Measurements from ENCODE around the gene PDP2. TPM values are rescaled to one million over a fixed set of nuclear protein-coding genes. Genes with fewer than 3 reads are reported as not detected.
A peak's percentile ranks its signal among the peaks of the same experiment; 100 is the strongest.
"Not testable (repeated sequence)": the region's sequence is repeated elsewhere in the genome, so short reads cannot be mapped to it uniquely, and the experiment has no call there.

Gene PDP2
- total RNA-seq, 1 experiment from 2014 or later, result 12.1 TPM

DNA sequence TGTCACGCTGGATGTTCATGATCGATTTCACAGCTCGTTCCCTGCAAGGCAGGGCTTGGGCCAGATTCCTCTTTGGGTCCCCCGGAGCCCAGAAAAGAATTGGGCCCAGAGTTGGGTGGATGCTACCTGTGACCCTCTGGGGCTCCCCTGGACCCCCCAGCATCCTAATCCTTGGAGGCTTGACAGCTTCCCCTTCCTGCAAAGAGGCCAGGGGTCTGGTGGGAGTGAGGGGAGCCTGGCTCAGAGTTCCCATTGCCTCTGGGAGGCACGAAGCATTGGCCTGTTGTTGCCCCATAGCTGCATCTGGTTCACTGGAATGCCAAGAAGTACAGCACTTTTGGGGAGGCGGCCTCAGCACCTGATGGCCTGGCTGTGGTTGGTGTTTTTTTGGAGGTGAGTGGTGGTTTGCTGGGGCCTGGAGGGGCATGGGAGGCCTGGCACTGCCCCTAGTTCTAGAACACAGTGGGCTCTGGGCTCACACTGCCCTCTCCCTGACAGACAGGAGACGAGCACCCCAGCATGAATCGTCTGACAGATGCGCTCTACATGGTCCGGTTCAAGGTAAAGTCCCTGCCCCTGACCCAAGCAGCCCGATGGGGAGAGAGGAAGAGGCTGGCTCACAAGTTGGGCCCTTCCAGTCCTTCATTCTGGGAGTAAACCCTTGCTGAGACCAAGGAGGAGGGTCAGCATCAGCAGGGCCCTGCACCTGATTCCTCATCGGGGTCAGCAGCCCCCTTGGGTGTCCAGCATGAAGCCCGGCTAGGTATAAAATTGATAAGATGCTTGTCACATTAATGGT is 28.9 kb upstream of the PDP2 start:
- DNase-seq (ENCODE audit: low read depth), result no peak

DNA sequence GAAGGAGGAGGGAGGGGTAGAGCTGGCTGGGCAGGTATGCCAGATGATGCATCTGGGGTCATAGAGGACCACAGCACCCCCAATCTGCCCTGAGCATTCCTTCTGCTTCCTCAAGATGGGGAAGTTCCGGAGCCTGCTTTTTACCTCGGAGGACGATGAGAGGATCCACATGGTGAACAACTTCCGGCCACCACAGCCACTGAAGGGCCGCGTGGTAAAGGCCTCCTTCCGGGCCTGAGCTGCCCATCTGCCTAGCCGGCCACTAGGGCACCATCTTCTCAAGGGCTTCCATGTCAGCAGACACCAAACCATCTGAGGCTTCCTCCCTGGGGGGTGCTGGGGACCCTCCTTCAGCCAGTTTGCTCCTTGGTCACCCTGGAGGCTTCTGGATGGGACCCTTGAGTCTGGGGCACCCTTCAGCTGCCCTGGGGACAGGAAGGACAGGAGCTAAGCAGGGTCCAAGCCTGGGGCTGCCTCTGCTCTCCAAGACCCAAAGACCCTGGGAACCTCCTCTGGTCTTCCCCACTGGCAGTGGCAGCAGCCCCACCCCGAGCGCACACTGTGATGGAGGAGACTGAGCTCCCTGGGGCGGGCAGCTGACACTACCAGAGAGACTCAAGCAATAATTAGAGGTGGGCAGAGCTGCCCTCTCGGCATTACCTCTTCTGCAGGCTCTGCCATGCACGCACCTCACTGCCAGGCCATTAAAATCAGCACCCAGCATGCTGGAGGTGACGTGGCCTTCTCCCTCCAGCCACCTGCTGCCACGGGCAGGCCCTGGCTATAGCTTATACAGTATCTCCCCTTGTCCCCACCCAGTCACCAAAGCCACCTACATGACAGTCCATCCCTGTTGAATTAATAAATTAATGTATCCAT is 26.8 kb upstream of the PDP2 start:
- DNase-seq (ENCODE audit: low read depth), result no peak

DNA sequence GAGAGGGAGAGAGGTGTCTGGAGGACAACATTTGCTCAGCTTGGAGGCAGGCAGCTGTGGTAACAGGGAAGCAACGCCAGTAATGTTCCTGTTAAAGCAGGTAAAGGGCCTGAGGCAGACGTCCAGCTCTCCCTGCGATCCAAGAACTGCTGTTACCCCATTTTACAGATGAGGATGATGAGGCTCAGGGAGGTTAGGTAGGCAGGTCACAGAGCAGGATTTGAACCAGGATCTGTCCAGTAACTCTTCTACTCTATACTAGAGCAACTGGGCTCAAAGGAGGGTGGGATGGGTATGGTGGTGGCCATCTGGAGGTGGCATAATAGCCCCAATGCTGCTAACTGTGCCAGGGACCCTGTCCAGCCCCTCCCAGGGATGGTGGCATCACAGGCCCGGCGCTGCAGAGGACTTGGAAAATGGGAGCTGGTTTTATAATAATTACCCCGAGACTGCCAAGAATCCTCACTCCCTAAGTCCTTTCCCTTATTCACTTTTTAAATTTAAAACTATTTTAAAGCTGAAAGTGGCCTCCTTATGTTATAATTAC is 24.1 kb upstream of the PDP2 start:
- DNase-seq (ENCODE audit: low read depth), result no peak

DNA sequence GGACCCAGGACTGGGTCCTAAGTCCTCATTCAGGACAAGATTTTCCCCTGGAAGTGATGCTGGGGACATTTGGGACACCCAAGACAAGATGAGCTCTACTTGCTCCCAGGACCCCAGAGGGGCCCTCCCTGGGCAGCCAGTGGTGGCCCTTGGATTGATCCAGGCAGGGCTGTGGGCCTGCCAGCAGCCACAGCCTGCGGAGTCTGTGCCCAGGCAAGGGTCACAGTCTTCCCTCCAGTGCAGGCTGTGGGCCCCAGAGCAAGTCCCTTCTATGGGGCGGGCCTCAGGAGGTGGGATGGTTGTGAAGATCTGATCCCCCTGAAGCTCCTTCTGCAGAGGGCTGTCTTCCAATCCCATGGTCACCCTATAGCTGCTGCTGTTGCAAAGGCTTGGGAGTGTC is 23.5 kb upstream of the PDP2 start:
- DNase-seq (ENCODE audit: low read depth), result no peak

DNA sequence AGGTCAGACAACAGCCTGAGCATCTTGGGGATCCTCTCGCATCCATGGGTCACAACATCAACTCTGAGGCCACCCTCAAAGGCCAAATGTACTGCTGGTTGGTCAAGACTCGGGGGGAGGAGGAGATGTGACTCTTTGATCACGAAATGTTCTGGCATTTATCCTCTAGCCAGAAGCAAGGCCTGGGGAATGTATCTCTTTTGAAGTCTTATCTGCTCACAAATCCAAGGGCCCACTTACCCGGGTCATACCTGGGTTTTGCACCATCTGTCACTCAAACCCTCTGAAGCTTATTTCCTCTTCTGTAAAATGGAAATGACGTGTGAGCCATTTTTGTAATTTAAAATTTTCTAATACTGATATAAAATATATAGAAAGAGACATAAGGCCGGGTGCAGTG is 22.9 kb upstream of the PDP2 start:
- no peak for DNase-seq (ENCODE audit: low read depth)

DNA sequence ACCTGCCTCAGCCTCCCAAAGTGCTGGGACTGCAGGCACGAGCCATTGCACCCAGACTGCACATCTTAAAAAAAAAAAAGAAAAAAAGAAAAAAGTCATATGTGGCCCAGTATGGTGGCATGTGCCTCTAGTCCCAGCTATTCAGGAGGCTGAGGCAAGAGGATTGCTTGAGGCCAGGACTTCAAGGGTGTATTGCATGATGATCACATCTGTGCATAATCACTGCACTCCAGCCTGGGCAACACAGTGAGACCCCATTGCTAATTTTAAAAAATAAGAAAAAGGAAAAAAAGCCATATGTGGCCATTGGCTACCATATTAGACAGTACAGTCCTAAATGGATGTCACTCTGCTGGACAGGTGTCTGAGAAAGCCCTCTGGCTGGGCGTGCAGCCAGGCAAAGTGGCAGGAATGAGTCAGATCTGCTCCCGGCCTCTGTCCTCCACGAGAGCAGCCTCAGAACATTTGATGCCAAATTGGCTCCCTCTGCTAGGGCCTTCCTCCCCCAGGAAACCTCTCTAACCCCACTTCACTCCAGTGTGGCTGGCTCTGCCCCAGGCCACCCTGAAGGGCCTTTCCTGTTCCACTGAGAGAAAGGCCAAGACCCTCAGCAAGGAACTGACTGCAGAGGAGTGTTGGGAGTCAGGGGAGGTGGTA is 21.4 kb upstream of the PDP2 start:
- peak; percentile 75 for DNase-seq (ENCODE audit: low read depth)

DNA sequence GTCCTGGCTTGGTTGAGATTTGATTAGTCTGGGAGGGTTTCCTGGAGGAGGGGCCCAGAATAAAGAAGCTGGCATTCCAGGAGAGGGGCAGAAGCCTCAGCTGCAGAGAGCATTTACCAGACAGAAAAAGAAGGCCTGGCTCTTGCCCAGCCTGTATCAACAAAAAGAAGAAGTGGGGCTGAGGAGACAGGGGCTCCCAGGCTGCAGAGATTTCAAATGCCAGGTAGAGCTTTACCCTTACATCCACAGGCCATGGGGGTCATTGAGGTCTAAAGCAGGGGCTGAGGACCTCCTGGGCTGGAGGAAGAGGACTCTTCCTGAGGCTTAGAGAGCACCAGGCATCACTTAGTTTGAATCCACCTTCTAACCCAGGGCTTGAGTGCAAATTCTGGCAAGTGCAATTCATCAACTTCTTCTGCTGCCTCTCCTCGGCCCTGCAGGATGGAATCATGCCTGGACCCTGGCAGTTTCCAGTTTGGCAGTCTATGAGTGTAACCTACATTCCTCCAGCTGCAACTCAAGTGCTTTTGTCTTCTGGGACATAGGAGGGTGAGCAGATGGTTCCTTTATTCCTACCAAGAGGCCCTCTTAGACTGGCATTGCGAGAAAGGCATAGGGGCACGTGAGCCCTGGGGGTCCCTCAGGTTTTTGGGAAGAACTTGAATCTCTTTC is 20.8 kb upstream of the PDP2 start:
- DNase-seq (ENCODE audit: low read depth), result no peak

DNA sequence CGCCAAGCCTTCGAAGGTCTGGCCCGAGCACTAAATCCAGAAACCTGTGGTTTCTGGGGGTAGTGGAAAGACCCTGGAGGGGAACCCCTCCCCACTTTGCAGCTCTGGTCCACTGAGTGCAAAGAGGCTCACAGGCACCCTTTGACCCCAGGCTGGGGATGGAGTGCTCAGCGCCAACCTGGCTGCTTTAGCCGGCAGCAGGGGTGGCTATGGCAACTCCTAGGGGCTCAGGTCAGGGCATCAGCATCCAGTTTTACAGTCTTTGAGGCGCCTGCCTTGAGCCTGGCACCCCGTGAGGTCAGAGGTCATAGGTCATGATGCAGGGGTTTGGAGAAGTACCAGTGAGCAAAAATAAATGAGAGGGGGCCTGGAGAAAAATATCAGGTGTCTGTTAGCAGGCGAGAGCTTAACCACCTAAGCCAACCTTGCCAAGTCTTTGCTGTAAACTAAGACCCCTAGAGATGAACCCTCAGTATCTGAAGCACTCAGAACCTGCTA is 18.2 kb upstream of the PDP2 start:
- no peak for DNase-seq (ENCODE audit: low read depth)

DNA sequence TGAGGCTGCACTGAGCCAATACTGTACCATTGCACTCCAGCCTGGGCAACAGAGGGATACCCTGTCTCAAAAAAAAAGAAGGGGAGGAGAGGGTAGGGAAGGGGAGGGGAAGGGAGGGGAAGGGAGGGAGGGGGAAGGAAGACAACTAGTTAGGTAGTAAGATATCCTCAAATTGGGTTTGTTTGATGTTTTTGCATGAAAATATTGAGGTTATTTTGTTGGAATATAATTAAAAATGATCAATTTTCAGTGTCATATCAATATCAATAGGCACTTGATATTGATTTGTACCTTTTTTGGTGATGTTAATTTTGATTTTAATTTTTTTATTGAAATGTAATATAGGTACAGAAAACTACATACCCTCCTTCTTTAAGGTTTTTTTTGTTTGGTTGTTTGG is 16.6 kb upstream of the PDP2 start:
- DNase-seq (ENCODE audit: low read depth), result no peak

DNA sequence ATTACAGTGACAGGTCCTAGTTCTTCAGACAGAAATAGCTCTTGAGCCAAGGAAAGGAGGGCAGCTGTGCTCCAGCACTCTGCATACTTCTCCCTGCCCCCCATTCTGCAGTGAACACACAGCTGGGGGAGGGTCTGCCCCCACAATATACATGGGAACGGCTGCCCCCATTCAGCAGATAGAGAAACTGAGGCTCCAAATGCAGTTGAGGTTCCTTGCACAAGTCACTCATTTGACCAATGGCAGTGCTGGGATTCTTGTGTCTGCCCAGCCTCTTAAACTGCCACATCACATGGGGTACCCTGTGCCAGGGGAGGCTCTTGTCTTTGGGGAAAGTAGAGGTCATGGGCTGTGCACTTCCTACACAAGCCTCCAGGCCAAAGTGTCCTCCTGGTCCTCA is 10.9 kb upstream of the PDP2 start:
- DNase-seq (ENCODE audit: low read depth), result no peak

DNA sequence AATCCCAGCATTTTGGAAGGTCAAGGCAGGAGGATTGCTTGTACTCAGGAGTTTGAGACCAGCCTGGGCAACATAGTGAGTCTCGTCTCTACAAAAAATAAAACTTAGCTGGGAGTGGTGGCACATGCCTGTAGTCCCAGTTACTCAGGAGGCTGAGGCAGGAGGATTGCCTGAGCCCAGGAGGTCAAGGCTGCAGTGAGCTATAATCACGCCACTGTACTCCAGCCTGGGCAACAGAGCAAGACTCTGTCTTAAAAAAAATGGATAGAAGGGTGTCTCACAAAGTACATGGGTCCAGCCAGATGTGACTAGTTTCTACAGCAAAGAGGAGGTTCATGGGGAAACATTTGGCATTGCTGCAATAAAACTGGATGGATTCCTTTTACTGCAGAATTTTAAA is 9.0 kb upstream of the PDP2 start:
- not testable (repeated sequence) for DNase-seq (ENCODE audit: low read depth)

DNA sequence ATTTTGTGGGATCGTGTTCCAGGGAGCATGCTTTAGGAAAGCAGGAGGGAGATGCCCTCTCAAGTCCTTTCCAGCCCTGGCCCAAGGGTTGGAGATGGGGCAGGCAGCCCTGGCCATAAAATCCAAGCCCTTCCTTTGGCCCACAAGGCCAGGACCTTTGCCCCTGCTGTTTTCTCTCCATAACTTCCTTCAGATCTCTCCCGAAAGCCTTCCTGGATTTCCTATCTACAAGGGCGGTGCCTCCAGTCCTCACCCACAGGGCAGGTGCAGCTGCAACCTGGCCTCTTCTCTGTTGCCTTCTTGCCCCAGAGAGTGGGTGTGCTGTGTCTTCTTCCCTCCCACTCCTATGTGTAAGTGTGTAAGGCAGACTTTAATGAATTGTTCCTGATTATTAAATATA is 8.5 kb upstream of the PDP2 start:
- no peak for DNase-seq (ENCODE audit: low read depth)

DNA sequence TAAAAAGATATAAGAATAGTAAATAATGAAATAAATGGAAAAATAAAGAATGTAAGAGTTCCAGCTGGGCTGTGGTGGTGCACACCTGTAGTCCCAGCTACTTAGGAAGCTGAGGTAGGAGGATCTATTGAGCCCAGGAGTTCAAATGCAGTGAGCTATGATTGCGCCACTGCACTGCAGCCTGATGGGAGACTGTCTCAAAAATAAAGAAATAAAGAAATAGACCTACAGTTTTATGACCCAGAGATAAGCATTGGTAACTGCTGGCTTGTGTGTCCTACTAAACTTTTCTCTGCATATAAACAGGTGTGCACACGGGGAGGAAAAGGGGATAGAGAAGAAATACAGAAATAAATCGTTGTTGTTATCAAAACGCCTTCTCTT is 7.8 kb upstream of the PDP2 start:
- no peak for DNase-seq (ENCODE audit: low read depth)

DNA sequence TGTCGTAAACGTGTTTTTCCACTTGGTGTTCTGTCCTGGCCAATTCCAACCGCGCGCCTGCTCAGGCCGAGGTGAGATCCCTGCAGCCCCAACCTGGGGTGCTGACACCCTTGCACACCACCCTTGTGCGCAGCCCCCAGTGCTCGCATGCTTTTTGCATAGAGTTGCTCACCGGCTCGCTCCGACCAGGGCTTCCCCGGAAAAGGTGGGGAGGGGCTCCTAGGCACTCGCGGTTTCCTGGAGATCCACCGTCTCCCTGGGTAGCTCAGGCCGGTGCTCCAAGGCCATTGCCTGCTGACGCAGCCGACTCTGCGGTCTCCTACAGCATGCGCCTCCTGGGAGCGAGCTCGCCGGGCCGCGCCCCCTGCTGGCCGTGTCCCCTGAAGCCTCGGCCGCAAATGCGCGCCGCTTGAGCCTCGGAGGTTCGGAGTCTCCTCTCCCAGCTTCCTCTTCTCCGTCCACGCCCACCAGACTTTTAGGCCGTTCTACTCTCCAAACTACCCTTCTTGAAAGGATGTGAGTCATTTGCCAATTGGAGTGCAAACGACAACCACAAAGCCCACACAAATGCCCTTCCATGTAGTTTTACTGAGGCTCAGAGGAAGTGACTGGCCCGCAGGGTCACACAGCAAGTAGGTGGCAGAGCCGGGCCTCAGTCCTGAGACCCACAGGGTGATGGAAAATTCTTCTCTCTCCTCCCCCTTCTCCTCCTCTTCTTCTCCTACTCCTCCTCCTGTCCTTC is 7.2 kb upstream of the PDP2 start:
- DNase-seq (ENCODE audit: low read depth), result peak; percentile 100

DNA sequence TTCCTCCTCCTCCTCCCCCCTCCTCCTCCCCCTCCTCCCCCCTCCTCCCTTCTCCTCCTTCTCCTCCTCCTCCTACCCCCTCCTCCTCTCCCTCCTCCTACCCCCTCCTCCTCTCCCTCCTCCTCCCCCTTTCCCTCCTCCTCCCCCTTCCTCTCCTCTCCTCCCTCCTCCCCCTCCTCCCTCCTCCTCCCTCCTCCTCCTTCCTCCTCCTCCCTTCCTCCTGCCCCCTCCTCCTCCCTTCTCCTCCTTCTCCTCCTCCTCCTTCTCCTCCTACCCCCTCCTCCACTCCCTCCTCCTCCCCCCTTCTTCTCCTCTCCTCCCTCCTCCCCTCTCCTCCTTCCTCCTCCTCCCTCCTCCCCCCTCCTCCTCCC is 6.6 kb upstream of the PDP2 start:
- no peak for DNase-seq (ENCODE audit: low read depth)

DNA sequence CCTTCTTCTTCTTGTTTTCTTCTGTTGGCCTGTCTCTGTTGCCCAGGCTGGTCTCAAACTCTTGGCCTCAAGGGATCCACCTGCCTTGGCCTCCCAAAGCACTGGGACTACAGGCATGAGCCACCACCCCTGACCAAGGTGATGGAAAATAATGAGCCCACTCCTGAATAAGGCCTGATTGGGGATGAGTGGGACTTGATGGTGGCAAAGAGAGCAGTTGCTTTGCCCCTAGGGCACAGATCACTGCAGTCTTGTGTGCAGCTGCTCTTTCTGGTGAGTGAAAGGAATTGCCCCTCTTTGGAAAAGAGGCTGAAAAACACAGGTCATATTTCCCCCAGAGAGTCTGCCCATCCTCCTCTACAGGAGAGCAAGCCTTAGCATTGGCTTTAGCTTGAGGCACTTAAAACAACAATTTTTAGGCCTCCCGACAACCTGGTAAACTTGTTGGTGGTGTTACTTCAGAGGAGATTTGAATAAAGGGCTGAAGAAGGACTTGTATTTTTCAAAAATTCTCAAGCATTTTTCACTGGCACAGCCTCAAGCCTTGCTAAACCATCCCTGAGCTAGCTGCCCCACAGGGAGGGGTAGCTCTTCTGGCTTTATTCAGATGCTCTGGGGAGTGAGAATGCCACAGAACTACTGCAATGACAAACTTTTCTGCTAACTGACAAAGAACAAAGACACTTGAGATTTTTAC is 6.1 kb upstream of the PDP2 start:
- peak; percentile 72 for DNase-seq (ENCODE audit: low read depth)

DNA sequence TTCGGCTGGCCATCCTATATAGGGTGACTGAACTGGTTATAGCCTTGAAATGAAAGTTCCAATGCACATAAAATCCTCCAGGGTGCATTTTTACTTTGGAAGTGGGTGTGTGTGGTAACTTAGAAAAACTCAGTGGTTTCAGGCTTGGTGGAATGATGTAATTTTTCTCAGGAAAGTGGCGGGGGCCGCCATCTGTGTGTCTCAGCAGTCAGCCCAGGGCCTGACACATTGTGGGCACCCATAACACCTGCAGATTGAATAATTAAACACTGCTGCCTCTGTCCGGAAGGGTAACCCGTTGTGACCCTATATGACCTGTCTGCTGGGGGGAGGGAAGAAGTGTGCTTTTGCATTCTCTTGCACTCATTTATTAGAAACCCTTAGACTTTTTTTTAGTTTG is 2.2 kb upstream of the PDP2 start:
- DNase-seq (ENCODE audit: low read depth), result peak; percentile 37

DNA sequence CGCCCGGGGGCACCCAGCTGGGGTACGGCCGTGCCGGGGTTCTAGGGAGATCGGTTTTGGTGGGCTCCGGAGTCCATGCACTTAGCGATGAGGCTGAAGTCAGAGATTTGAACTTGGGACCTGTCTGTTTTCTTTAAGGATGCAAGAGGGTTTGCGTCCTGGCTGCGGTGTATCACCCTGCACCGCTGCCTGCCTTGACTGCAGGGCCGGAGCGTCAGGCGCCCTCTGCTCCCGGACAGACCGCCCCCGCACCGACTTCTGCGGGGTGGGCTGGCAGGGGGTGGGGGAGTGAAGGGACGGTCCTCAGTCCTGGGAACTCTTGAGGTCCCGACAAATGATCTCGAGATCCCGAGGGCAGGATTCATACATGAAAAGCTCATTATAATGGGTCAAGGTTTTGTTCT is 701 bp downstream of the PDP2 start:
- no peak for DNase-seq (ENCODE audit: low read depth)

DNA sequence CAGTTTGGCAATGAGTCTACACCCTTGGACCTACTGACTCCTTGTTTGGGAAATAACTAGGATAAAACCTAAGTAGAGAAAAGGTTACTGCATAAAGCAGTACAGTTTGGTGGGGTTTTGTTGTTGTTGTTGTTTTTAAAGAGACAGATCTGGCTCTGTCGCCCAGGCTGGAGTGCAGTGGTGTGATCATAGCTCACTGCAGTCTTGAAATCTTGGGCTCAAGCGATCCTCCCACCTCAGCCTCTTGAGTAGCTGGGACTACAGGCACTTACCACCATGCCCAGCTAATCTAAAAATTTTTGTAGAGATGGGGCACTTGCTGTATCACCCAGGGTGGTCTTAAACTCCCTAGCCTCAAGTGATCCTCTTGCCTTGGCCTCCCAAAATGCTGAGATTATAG is 1.2 kb downstream of the PDP2 start:
- no peak for DNase-seq (ENCODE audit: low read depth)

DNA sequence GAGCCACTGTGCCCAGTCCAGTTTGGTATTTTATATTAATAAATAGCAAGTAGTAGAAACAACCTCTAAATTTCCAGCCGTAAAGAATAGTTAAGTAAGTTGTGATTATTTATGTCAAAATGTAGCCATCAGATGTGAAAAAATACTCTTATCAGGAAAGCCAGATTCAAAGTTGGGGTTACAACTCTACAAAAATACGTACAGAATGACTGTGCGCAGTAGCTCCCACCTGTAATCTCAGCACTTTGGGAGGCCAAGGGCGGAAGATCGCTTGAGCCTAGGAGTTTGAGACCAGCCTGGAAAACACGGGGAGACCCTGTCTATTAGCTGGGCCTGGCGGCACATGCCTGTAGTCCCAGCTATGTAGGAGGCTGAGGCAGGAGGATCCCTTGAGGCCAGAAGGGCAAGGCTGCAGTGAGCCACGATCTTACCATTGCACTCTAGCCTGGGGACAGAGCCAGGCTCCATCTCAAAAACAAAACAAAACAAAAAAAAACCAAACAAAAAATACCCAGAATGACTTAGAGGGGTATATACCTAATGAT is 1.7 kb downstream of the PDP2 start:
- no peak for DNase-seq (ENCODE audit: low read depth)

All from HT1080 (cell line).